Tibial artery (tissue), 4 donors: ENCODE data around the gene RAP1GAP.

Source experiments
- DNase-seq, 2 donors: peaks; one replicate each; pipeline ENCODE4 v3.0.0-alpha.2; 2019
- H3K27ac ChIP-seq, 2 donors: fragments of 200-600 bp; sonication (generic) in 1 of 2; 1 replicate in 1 of 2; 2 replicates in 1 of 2; pipeline ENCODE4 v1.5.1; 2018 to 2019; ENCODE audit warnings: mild to moderate bottlenecking in 1 of 2
- H3K27me3 ChIP-seq, 2 donors: fragments of 200-600 bp; sonication (generic) in 1 of 2; one replicate each; pipeline versions ENCODE4 v1.5.1 to v1.6.0; 2016 to 2019
- H3K36me3 ChIP-seq, 3 donors: fragments of 200-600 bp; sonication (generic) in 2 of 3; one replicate each; pipeline ENCODE4 v1.5.1; 2016 to 2019; ENCODE audit warnings: mild to moderate bottlenecking in 2 of 3
- H3K4me1 ChIP-seq, 4 donors: fragments of 200-600 bp; sonication (generic) in 2 of 4; 1 replicate in 3 of 4; 2 replicates in 1 of 4; pipeline ENCODE4 v1.5.1; 2016 to 2019
- H3K4me3 ChIP-seq, 2 donors: fragments of 200-600 bp; sonication (generic) in 1 of 2; 1 replicate in 1 of 2; 2 replicates in 1 of 2; pipeline ENCODE4 v1.5.1; 2018 to 2019; ENCODE audit warnings: mild to moderate bottlenecking in 2 of 2
- H3K9me3 ChIP-seq, 3 donors: fragments of 200-600 bp; sonication (generic) in 1 of 3; one replicate each; pipeline ENCODE4 v1.5.1; 2016 to 2019
- intact Hi-C: fragments of 100-400 bp; cut with DNase I; formaldehyde crosslinking; loops from one replicate; pipeline ENCODE4 v1.15.0; 2023; ENCODE audit warnings: low total_unique reads
- TF ChIP-seq, protein P1 (sequence below), 2 experiments: fragments of 200-600 bp in 1 of 2; fragments of 450-650 bp in 1 of 2; IDR thresholded peaks; one replicate each; pipeline ENCODE4 v1.5.1; 2017 to 2019; ENCODE audit warnings: antibody characterized with exemption in 2 of 2, mild to moderate bottlenecking in 1 of 2, moderate library complexity in 1 of 2

RAP1GAP gene

DNA sequence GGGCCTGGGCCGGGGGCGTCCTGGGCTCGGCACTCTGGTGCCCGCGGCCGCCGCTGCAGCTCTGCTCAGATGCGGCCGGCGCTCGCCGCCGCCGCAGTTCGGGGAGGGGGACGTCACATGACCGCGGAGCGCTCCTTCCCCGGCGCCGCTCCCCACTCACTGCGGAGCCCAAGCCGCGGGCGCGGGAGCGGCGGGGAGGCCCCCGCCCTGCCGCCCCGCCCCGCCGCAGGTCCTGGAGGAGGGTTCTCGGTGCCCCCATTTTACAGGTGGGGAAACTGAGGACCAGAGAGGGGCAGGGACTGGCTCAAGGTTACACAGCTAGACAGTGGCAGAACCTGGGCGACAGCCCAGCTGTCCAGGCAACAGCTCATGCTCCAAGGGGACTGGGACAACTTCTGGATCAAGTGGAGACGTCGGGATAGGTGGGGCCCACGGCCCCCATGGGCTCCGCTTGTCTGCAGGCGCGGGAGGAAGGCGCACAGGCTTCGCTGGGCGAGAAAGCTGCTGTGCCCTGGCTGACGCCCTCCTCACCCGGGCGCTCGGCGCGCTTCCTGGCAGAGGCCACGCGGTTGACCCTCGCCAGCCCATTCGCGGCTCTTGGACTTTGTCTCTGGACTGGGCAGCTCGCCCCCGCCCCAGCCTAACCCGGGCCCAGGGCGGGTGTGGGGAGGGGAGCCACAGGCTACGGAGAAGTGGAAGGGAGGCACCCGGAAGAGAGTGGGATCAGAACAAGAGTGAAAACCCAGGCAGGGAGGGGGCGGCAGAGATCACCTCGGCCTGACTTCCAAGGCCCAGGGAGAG, at the start of gene RAP1GAP:
RAP1GAP (minus strand) TSS at position 100 of the 801 bp plus-strand sequence. CDS start 49,325 bp downstream, outside the sequence.
- peaks cover 11 to 42% (median 37%) of the 10 kb centered on the region in 4 donors for H3K4me1 ChIP-seq
- H3K4me3 ChIP-seq, result peak within 1 kb of the TSS in 1 of 2 donors; percentile 15
- DNase-seq, result peak in 1 of 2 donors; percentile 64
- H3K36me3 ChIP-seq, result no peaks in the 10 kb centered on the region
- no peak within 1 kb of the TSS for H3K27ac ChIP-seq
- peaks cover 5 to 68% of the 10 kb centered on the region in 2 donors for H3K27me3 ChIP-seq
- intact Hi-C loops, result no loop called here
- TF ChIP-seq, protein P1, sequence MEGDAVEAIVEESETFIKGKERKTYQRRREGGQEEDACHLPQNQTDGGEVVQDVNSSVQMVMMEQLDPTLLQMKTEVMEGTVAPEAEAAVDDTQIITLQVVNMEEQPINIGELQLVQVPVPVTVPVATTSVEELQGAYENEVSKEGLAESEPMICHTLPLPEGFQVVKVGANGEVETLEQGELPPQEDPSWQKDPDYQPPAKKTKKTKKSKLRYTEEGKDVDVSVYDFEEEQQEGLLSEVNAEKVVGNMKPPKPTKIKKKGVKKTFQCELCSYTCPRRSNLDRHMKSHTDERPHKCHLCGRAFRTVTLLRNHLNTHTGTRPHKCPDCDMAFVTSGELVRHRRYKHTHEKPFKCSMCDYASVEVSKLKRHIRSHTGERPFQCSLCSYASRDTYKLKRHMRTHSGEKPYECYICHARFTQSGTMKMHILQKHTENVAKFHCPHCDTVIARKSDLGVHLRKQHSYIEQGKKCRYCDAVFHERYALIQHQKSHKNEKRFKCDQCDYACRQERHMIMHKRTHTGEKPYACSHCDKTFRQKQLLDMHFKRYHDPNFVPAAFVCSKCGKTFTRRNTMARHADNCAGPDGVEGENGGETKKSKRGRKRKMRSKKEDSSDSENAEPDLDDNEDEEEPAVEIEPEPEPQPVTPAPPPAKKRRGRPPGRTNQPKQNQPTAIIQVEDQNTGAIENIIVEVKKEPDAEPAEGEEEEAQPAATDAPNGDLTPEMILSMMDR (IDR thresholded peaks at IDR 0.05), result no peak
- no peaks in the 10 kb centered on the region for H3K9me3 ChIP-seq

DNA sequence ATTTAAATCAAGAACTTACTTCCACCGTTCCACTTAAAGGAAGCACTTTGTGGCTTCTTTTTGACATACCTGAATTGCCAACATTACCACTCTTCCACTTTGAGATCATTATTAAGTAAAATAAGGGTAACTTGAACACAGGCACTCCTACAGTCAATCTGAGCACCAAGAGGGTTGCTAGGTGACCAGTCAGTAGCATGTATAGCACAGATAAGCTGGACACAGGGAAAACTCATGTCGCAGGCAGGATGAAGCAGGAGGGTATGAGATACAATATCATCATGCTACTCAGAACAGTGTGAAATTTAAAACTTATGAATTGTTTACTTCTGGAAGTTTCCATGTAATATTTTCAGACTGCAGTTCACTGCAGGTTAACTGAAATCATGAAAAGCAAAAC, 47.0 kb upstream of the RAP1GAP start:
- intact Hi-C loops, result no loop called here
- H3K9me3 ChIP-seq, result no peaks in the 10 kb centered on the region
- TF ChIP-seq, protein P1 (IDR thresholded peaks at IDR 0.05), result no peak
- H3K36me3 ChIP-seq, result peaks cover 84 to 93% (median 90%) of the 10 kb centered on the region in 3 donors
- DNase-seq, result no peak
- no peak overlapping the region for H3K4me3 ChIP-seq
- H3K27ac ChIP-seq, result no peak overlapping the region
- H3K4me1 ChIP-seq, result no peaks in the 10 kb centered on the region
- H3K27me3 ChIP-seq, result no peaks in the 10 kb centered on the region

DNA sequence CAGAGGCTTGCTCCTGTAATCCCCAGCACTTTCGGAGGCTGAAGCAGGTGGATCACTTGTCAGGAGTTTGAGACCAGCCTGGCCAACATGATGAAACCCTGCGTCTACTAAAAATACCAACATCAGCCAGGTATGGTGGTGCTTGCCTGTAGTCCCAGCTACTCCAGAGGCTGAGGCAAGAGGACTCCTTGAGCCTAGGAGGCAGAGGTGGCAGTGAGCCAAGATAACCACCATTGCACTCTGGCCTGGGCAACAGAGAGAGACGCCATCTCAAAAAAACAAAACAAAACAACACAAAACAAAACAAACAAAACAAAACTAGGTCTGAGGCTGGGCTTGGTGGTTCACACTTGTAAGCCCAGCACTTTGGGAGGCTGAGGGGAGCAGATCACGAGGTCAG, 38.7 kb upstream of the RAP1GAP start:
- H3K36me3 ChIP-seq, result peaks cover 53 to 72% (median 55%) of the 10 kb centered on the region in 3 donors
- DNase-seq, result no peak
- TF ChIP-seq, protein P1 (IDR thresholded peaks at IDR 0.05), result no peak
- no peaks in the 10 kb centered on the region for H3K27me3 ChIP-seq
- no peaks in the 10 kb centered on the region for H3K9me3 ChIP-seq
- no peaks in the 10 kb centered on the region for H3K4me1 ChIP-seq
- H3K4me3 ChIP-seq, result no peak overlapping the region
- intact Hi-C loops, result no loop called here
- no peak overlapping the region for H3K27ac ChIP-seq

- no peak overlapping the region for H3K27ac ChIP-seq
- no peaks in the 10 kb centered on the region for H3K27me3 ChIP-seq
- H3K9me3 ChIP-seq, result no peaks in the 10 kb centered on the region
- TF ChIP-seq, protein P1 (IDR thresholded peaks at IDR 0.05), result no peak
- intact Hi-C loops, result no loop called here
- no peak for DNase-seq
- H3K36me3 ChIP-seq, result peaks cover 53 to 72% (median 57%) of the 10 kb centered on the region in 3 donors
- no peak overlapping the region for H3K4me3 ChIP-seq
- H3K4me1 ChIP-seq, result no peaks in the 10 kb centered on the region
Observed at GRCh38 chr1:21707086-21707840, 38.1 kb upstream of the RAP1GAP start.

DNA sequence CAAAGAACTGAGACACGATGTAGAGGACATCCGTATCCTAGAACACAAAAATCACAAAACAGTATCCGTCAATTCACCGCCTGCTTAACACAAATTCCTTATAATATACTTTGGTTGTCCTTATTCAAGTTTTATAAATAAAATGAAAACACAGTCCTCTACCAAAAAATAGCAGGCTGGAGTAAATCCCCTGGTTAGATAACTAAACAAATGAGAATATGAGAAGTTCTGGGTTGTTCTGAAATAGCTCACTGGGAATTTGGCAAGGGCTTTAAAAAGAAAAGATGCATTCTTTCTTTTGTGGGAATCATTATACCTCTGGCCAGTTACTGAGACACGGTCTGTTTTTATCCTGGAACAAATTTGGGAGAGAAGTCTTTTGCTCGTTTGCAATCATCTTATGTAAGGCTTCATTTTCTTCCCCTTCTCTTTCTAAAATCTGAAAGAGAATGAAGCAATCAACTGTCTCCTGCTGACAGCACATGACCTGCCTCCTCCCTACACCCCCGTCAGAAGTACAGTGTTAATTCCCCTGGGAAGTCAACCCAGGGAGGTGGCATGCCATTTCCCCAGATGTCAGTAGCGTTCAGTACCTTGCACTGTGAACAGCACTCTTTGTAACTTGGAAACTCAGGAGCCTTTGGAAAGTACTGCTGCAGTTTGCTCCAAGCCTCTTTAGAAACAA, 37.1 kb upstream of the RAP1GAP start:
- H3K4me3 ChIP-seq, result no peak overlapping the region
- peak in 1 of 2 donors; percentile 22 for DNase-seq
- no peaks in the 10 kb centered on the region for H3K9me3 ChIP-seq
- peaks cover 48 to 71% (median 58%) of the 10 kb centered on the region in 3 donors for H3K36me3 ChIP-seq
- no peaks in the 10 kb centered on the region for H3K27me3 ChIP-seq
- TF ChIP-seq, protein P1 (IDR thresholded peaks at IDR 0.05), result no peak
- no peak overlapping the region for H3K27ac ChIP-seq
- intact Hi-C loops, result no loop called here
- H3K4me1 ChIP-seq, result no peaks in the 10 kb centered on the region
